Right lobe of liver (tissue), 4 donors: Measurements from ENCODE around the gene GNPTAB.

Source experiments
- CTCF ChIP-seq, 4 donors: fragments of 200-600 bp in 3 of 4; fragments of 450-650 bp in 1 of 4; IDR thresholded peaks; one replicate each; pipeline versions ENCODE4 v1.5.1 to v1.8.0; 2016 to 2022; ENCODE audit warnings: antibody characterized with exemption in 4 of 4, mild to moderate bottlenecking in 2 of 4
- POLR2A ChIP-seq: fragments of 450-650 bp; IDR thresholded peaks from one replicate; pipeline ENCODE4 v1.6.1; 2017; ENCODE audit warnings: antibody characterized with exemption, mild to moderate bottlenecking
- donor health status: DM: no; HTN: no; CAD: no.
- donor health status: DM: no; HTN: no; CAD: no.
- donor health status: DM: no; HTN: yes; CAD: no.

- TF ChIP-seq POLR2A (no peak), CTCF (IDR thresholded peaks at IDR 0.05) (no peak)
Measured at GRCh38 chr12:101767537-101767936, 63.2 kb downstream of the GNPTAB start.
